ENCODE measurements around the gene MRPL28.

GRCh38 chr16:381789-382717 lies 11.7 kb upstream of the MRPL28 start, which contains the start of gene PGAP6:
- TF ChIP-seq CTCF (IDR thresholded peaks at IDR 0.05) (no peak), POLR2A (IDR thresholded peaks at IDR 0.05) (peak; percentile 55)

Data from prostate gland (tissue), 2 donors.